ENCODE data around the gene POLL. TPM values are rescaled to one million over a fixed set of nuclear protein-coding genes. Genes with fewer than 3 reads are reported as not detected.
"Not testable (repeated sequence)": the region's sequence is repeated elsewhere in the genome, so short reads cannot be mapped to it uniquely, and the experiment has no call there.

The POLL gene
- total RNA-seq, 1 experiment from 2014 or later: 51.3 TPM

- ATAC-seq (no peak), DNase-seq (ENCODE audit: low read depth, low spot score) (no peak)
- TF ChIP-seq, protein P1, sequence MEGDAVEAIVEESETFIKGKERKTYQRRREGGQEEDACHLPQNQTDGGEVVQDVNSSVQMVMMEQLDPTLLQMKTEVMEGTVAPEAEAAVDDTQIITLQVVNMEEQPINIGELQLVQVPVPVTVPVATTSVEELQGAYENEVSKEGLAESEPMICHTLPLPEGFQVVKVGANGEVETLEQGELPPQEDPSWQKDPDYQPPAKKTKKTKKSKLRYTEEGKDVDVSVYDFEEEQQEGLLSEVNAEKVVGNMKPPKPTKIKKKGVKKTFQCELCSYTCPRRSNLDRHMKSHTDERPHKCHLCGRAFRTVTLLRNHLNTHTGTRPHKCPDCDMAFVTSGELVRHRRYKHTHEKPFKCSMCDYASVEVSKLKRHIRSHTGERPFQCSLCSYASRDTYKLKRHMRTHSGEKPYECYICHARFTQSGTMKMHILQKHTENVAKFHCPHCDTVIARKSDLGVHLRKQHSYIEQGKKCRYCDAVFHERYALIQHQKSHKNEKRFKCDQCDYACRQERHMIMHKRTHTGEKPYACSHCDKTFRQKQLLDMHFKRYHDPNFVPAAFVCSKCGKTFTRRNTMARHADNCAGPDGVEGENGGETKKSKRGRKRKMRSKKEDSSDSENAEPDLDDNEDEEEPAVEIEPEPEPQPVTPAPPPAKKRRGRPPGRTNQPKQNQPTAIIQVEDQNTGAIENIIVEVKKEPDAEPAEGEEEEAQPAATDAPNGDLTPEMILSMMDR (IDR thresholded peaks at IDR 0.05 in 2 of 3, conservative IDR thresholded peaks at IDR 0.05 in 1 of 3; ENCODE audit: borderline replicate concordance in 1 of 3, insufficient read depth in 1 of 3, low read depth in 2 of 3, low read length in 2 of 3): 0 out of 6 replicates have a peak, but pooled peaks of 1 of the 3 experiments have one; percentile 4
- TF ChIP-seq CBX3 (IDR thresholded peaks at IDR 0.05; ENCODE audit: low read depth): no peak
- no peak for TF ChIP-seq SRF (IDR thresholded peaks at IDR 0.05; ENCODE audit: low read depth)
- no peak for TF ChIP-seq ZNF274 (IDR thresholded peaks at IDR 0.05; ENCODE audit: low read depth, low read length)
- no peaks in the 10 kb centered on the region for H3K9me2 ChIP-seq (ENCODE audit: insufficient read depth)
- H3K4me1 ChIP-seq (ENCODE audit: control insufficient read depth in 1 of 2, insufficient read depth in 2 of 2, low read length in 2 of 2): no peaks in the 10 kb centered on the region
- H3K4me2 ChIP-seq (ENCODE audit: low read length): no peak overlapping the region
- no peak overlapping the region for H3K9ac ChIP-seq (ENCODE audit: low read length)
- H3K79me2 ChIP-seq (ENCODE audit: insufficient read depth, low read length): no peaks in the 10 kb centered on the region
- H4K20me1 ChIP-seq (ENCODE audit: insufficient read depth): no peaks in the 10 kb centered on the region
- POLR2A ChIA-PET: no interaction called here
- CTCF ChIA-PET: interaction anchor here (1.3 kb wide), 1 partner anchor 185 kb away, joined by 4 read pairs; no protein-coding TSS in a partner anchor
- RAD21 ChIA-PET (ENCODE audit: low non-redundant PET in 1 of 2, low total read pairs in 2 of 2, uncharacterized antibody in 2 of 2, unreplicated experiment in 2 of 2): no interaction called here
- H3K4me3 ChIP-seq (replicated peaks in 1 of 2; ENCODE audit: low read depth in 1 of 2, low read length in 2 of 2): no peak overlapping the region
- no peaks in the 10 kb centered on the region for H3K9me3 ChIP-seq (ENCODE audit: control insufficient read depth in 1 of 2, insufficient read depth in 1 of 2, low read depth in 1 of 2, low read length in 2 of 2)
- peaks cover 0 to 8% of the 10 kb centered on the region in 2 experiments; a peak in 2 of 4 replicates for H3K36me3 ChIP-seq (ENCODE audit: control insufficient read depth in 1 of 2, insufficient read depth in 2 of 2, low read length in 2 of 2)
- BruUV-seq (replicated peaks): no TSS peak
- H3K27me3 ChIP-seq (ENCODE audit: insufficient read depth, low read length): no peaks in the 10 kb centered on the region
- no peak overlapping the region for H3K27ac ChIP-seq (ENCODE audit: low read depth, low read length)
- H2AFZ ChIP-seq (ENCODE audit: low read depth, low read length, poor library complexity, severe bottlenecking): no peak overlapping the region
- intact Hi-C loops (cut with micrococcal nuclease): no loop called here
Observed at GRCh38 chr10:101595591-101596433, 7.8 kb upstream of the POLL start.

DNA sequence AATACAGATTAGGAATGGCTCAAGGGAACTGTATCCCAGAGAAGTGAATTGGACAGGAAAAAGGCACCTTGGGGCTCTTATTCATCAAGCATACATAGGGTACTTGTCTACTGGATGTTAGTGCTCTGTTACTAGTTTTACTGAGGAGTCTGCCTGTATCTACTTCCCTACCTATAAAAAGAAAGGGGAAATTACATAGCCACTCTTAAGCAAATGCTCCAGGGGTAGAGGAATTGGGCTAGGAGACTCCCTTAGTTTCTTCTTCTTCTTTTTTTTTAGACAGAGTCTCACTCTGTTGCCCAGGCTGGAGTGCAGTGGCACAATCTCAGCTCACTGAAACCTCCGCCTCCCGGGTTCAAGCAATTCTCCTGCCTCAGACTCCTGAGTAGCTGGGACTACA lies 5.3 kb upstream of the POLL start:
- H3K27me3 ChIP-seq (ENCODE audit: insufficient read depth, low read length); H3K9me3 ChIP-seq (ENCODE audit: control insufficient read depth in 1 of 2, insufficient read depth in 1 of 2, low read depth in 1 of 2, low read length in 2 of 2); H3K27ac ChIP-seq (ENCODE audit: low read depth, low read length); H2AFZ ChIP-seq (ENCODE audit: low read depth, low read length, poor library complexity, severe bottlenecking); H3K9ac ChIP-seq (ENCODE audit: low read length); H3K4me3 ChIP-seq (replicated peaks in 1 of 2; ENCODE audit: low read depth in 1 of 2, low read length in 2 of 2); H3K4me1 ChIP-seq (ENCODE audit: control insufficient read depth in 1 of 2, insufficient read depth in 2 of 2, low read length in 2 of 2); BruUV-seq (replicated peaks); H3K36me3 ChIP-seq (ENCODE audit: control insufficient read depth in 1 of 2, insufficient read depth in 2 of 2, low read length in 2 of 2); H3K79me2 ChIP-seq (ENCODE audit: insufficient read depth, low read length); H3K4me2 ChIP-seq (ENCODE audit: low read length); intact Hi-C loops (cut with micrococcal nuclease); RAD21 ChIA-PET (ENCODE audit: low non-redundant PET in 1 of 2, low total read pairs in 2 of 2, uncharacterized antibody in 2 of 2, unreplicated experiment in 2 of 2); DNase-seq (ENCODE audit: low read depth, low spot score); H3K9me2 ChIP-seq (ENCODE audit: insufficient read depth); H4K20me1 ChIP-seq (ENCODE audit: insufficient read depth); ATAC-seq; POLR2A ChIA-PET: not testable (repeated sequence)
- CTCF ChIA-PET: interaction anchor here (3.1 kb wide), 1 partner anchor 9 kb away, joined by 20 read pairs; no protein-coding TSS in a partner anchor
